DND-41 (cell line): ENCODE measurements around the gene FAM43A.

Source experiments
- ATAC-seq: fragments of 200-7000 bp; cut with Tn5 transposase; 3 replicates; pipeline ENCODE4 v1.9.1; 2021; ENCODE audit warnings: low read depth; ENCODE audit not compliant: insufficient read depth
- DNase-seq: peaks from one replicate; pipeline ENCODE4 v3.0.0-alpha.2; 2020
- H2AFZ ChIP-seq: 2 replicates; pipeline ENCODE4 v1.6.0; 2012; ENCODE audit warnings: low read depth, low read length
- H3K27ac ChIP-seq: 2 replicates; pipeline ENCODE4 v1.5.1; 2012; ENCODE audit warnings: low read length, inconsistent platforms
- H3K27me3 ChIP-seq: fragments of 200-600 bp; sonication (generic); 2 replicates; pipeline ENCODE4 v1.6.0; 2012; ENCODE audit warnings: low read length, mild to moderate bottlenecking, inconsistent platforms; ENCODE audit not compliant: insufficient read depth, poor library complexity
- H3K36me3 ChIP-seq: 2 replicates; pipeline ENCODE4 v1.5.1; 2012; ENCODE audit warnings: low read length, inconsistent platforms; ENCODE audit not compliant: insufficient read depth
- H3K4me1 ChIP-seq: 2 replicates; pipeline ENCODE4 v1.5.1; 2012; ENCODE audit warnings: mild to moderate bottlenecking, low read length; ENCODE audit not compliant: insufficient read depth
- H3K4me2 ChIP-seq: 2 replicates; pipeline ENCODE4 v1.6.0; 2012; ENCODE audit warnings: mild to moderate bottlenecking, moderate library complexity, low read length, inconsistent platforms; ENCODE audit not compliant: insufficient read depth
- H3K4me3 ChIP-seq, 2 experiments: fragments of 200-600 bp in 1 of 2; shearing (Covaris generic) in 1 of 2; 2 replicates each; pipeline ENCODE4 v1.5.1; 2012 to 2016; ENCODE audit warnings: inconsistent platforms in 2 of 2, low read length in 2 of 2, mild to moderate bottlenecking in 2 of 2, low read depth in 1 of 2, moderate library complexity in 1 of 2
- H3K79me2 ChIP-seq: 2 replicates; pipeline ENCODE4 v1.6.0; 2012; ENCODE audit warnings: low read length, inconsistent platforms; ENCODE audit not compliant: insufficient read depth
- H3K9ac ChIP-seq: 2 replicates; pipeline ENCODE4 v1.6.0; 2012; ENCODE audit warnings: low read depth, mild to moderate bottlenecking, inconsistent platforms, low read length, moderate library complexity
- H3K9me3 ChIP-seq: 2 replicates; pipeline ENCODE4 v1.5.1; 2012; ENCODE audit warnings: low read length, moderate library complexity, mild to moderate bottlenecking, inconsistent platforms; ENCODE audit not compliant: insufficient read depth, severe bottlenecking
- H4K20me1 ChIP-seq: 2 replicates; pipeline ENCODE4 v1.6.0; 2012; ENCODE audit warnings: low read length; ENCODE audit not compliant: insufficient read depth
- EZH2 ChIP-seq: IDR thresholded peaks from 3 replicates; pipeline ENCODE4 v1.6.1; 2012; ENCODE audit warnings: borderline replicate concordance, low read depth, mild to moderate bottlenecking, moderate library complexity, low read length, inconsistent platforms; ENCODE audit not compliant: severe bottlenecking
- TF ChIP-seq, protein P1 (sequence below): IDR thresholded peaks from 2 replicates; pipeline ENCODE4 v1.5.1; 2012; ENCODE audit warnings: borderline replicate concordance, low read length, moderate library complexity, mild to moderate bottlenecking; ENCODE audit not compliant: poor library complexity, severe bottlenecking; ENCODE audit errors: extremely low read depth

Gene FAM43A

DNA sequence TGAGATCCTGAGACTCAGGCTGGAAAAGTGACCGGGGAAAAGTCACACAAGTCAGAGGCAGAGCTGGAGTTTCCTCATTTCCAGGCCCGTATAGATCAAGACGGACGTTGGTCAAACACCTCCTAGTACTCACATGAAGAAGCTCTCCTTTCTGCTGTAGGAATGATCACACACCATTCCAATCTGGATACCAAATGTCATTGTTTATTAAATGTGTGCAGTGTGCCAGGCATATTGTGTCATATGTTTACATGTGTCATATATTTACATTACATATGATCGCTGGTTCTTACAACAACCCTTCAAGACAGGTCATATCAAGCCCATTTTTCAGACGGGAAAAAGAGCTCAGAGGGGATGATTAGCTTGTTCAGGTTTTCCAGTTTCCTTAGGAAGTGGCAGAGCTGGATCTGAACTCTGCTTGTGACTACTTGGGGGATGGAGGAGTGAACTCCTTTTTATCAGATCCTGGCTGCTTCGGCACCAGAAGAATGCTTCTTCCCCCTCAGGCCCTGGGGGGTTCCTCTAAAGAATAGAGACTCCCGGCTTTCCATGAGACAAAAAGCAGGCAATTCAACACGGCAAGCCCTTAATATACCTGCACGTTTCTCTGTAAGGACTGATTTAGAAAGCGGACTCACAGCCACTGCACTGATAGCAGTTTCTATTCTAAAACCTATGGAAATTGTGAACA is 41.9 kb downstream of the FAM43A start:
- Histone ChIP-seq H3K36me3 (no peaks in the 10 kb centered on the region), H3K27me3 (peaks cover 14% of the 10 kb centered on the region), H3K4me1 (no peaks in the 10 kb centered on the region), H3K4me2 (no peak overlapping the region), H2AFZ (no peak overlapping the region), H4K20me1 (no peaks in the 10 kb centered on the region), H3K27ac (no peak overlapping the region), H3K4me3 (no peak overlapping the region), H3K9me3 (no peaks in the 10 kb centered on the region), H3K9ac (no peak overlapping the region), H3K79me2 (no peaks in the 10 kb centered on the region)
- DNase-seq (no peak), ATAC-seq (no peak)
- TF ChIP-seq, protein P1, sequence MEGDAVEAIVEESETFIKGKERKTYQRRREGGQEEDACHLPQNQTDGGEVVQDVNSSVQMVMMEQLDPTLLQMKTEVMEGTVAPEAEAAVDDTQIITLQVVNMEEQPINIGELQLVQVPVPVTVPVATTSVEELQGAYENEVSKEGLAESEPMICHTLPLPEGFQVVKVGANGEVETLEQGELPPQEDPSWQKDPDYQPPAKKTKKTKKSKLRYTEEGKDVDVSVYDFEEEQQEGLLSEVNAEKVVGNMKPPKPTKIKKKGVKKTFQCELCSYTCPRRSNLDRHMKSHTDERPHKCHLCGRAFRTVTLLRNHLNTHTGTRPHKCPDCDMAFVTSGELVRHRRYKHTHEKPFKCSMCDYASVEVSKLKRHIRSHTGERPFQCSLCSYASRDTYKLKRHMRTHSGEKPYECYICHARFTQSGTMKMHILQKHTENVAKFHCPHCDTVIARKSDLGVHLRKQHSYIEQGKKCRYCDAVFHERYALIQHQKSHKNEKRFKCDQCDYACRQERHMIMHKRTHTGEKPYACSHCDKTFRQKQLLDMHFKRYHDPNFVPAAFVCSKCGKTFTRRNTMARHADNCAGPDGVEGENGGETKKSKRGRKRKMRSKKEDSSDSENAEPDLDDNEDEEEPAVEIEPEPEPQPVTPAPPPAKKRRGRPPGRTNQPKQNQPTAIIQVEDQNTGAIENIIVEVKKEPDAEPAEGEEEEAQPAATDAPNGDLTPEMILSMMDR = no peak
- TF ChIP-seq EZH2 = no peak

DNA sequence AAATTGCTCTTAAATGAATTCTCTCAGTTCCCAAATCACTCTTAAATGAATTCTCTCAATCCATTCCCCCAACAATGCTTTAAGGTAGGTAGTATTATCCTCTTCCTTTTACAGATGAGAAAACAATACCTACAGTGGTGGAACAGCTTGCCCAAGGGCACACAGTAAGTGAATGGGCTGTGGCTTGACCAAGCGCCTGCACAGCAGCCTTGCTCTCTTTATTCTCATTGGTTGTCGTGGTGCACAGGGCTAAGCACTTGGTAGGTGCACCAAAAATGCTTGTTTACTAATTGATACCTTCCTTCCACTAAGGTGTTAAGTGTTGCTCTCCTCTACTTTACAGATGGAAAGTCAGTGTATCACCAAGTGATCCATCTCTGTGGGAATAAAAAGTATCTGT is 43.3 kb downstream of the FAM43A start:
- no peaks in the 10 kb centered on the region for H3K36me3 ChIP-seq
- no peaks in the 10 kb centered on the region for H4K20me1 ChIP-seq
- no peak for ATAC-seq

GRCh38 chr3:194730365-194730764 is 44.7 kb downstream of the FAM43A start:
- Histone ChIP-seq H3K27ac (no peak overlapping the region), H3K4me3 (no peak overlapping the region), H3K9me3 (no peaks in the 10 kb centered on the region), H2AFZ (no peak overlapping the region), H3K9ac (no peak overlapping the region), H3K36me3 (no peaks in the 10 kb centered on the region), H3K4me2 (no peak overlapping the region), H3K4me1 (no peaks in the 10 kb centered on the region), H3K27me3 (peaks cover 14% of the 10 kb centered on the region), H4K20me1 (no peaks in the 10 kb centered on the region), H3K79me2 (no peaks in the 10 kb centered on the region)
- no peak for TF ChIP-seq EZH2
- TF ChIP-seq, protein P1 = no peak
- DNase-seq (no peak), ATAC-seq (no peak)

More for the DNA sequence above, 43.3 kb downstream of the FAM43A start:
- TF ChIP-seq, protein P1 = no peak
- TF ChIP-seq EZH2 = no peak
- no peaks in the 10 kb centered on the region for H3K79me2 ChIP-seq
- no peak overlapping the region for H3K4me2 ChIP-seq
- H3K4me1 ChIP-seq = no peaks in the 10 kb centered on the region
- H3K9ac ChIP-seq = no peak overlapping the region
- no peak overlapping the region for H2AFZ ChIP-seq
- H3K4me3 ChIP-seq = no peak overlapping the region
- peaks cover 14% of the 10 kb centered on the region for H3K27me3 ChIP-seq
- no peak overlapping the region for H3K27ac ChIP-seq
- DNase-seq = no peak
- no peaks in the 10 kb centered on the region for H3K9me3 ChIP-seq
